HepG2 (cell line): ENCODE measurements around the gene HAGHL. TPM values are rescaled to one million over a fixed set of nuclear protein-coding genes. Genes with fewer than 3 reads are reported as not detected.

Experiments
- ATAC-seq: fragments of 200-7000 bp; cut with Tn5 transposase; 3 replicates; pipeline ENCODE4 v1.9.1; 2020; ENCODE audit warnings: mild to moderate bottlenecking, moderate library complexity
- BruUV-seq: library from RNA; stranded (reverse); fragments of 400-500 nt; replicated peaks from 2 replicates; lab custom pipeline; 2021; lab: Mats Ljungman, UMichigan
- CTCF ChIA-PET: fragments of 300-600 bp; formaldehyde crosslinking; extraction: SDS; loops from one replicate; lab custom pipeline; 2021; ENCODE audit warnings: low total read pairs, inconsistent platforms, low intra/inter-chr PET ratio; lab: Yijun Ruan, JAX
- POLR2A ChIA-PET: fragments of 350-600 bp; sonication (Branson Sonifier 250); formaldehyde crosslinking; loops from one replicate; lab custom pipeline; 2020; ENCODE audit warnings: antibody characterized with exemption, inconsistent platforms; lab: Yijun Ruan, JAX
- DNase-seq: peaks from one replicate; pipeline ENCODE4 v3.0.0-alpha.2; 2015; ENCODE audit warnings: low spot score
- FAIRE-seq: peaks from 3 replicates; lab custom pipeline; 2011; peaks lifted over from hg19 to GRCh38; lab: Jason Lieb, UNC
- H2AFZ ChIP-seq: one replicate; pipeline ENCODE4 v1.6.1; 2011; ENCODE audit warnings: low read length, inconsistent platforms
- H3K27ac ChIP-seq: fragments of 300-600 bp; 3 replicates; pipeline ENCODE4 v1.8.0; 2011; ENCODE audit warnings: mixed run types, mild to moderate bottlenecking, mixed read lengths, low read length, inconsistent platforms; ENCODE audit not compliant: insufficient read depth; ENCODE audit errors: extremely low read length
- H3K27me3 ChIP-seq, 2 experiments: fragments of 200-600 bp in 1 of 2; 2 replicates in 1 of 2; 3 replicates in 1 of 2; pipeline versions ENCODE4 v1.6.0 to v1.8.0; 2011; ENCODE audit warnings: low read length in 2 of 2, mild to moderate bottlenecking in 2 of 2, moderate library complexity in 2 of 2, inconsistent platforms in 1 of 2; ENCODE audit not compliant: insufficient read depth in 2 of 2, control insufficient read depth in 1 of 2
- H3K36me3 ChIP-seq, 2 experiments: fragments of 200-600 bp in 1 of 2; replicated peaks in 1 of 2; 2 replicates in 1 of 2; 3 replicates in 1 of 2; pipeline versions ENCODE4 v1.5.1 to v1.8.0; 2011; ENCODE audit warnings: low read length in 2 of 2, inconsistent platforms in 1 of 2; ENCODE audit not compliant: insufficient read depth in 2 of 2, control insufficient read depth in 1 of 2
- H3K4me1 ChIP-seq: 2 replicates; pipeline ENCODE4 v1.5.1; 2012; ENCODE audit warnings: low read length, inconsistent platforms; ENCODE audit not compliant: insufficient read depth
- H3K4me2 ChIP-seq: 2 replicates; pipeline ENCODE4 v1.6.0; 2011; ENCODE audit warnings: low read depth, low read length, inconsistent platforms
- H3K4me3 ChIP-seq, 3 experiments: fragments of 200-600 bp in 1 of 3; sonication (generic), shearing (Covaris generic) in 1 of 3; replicated peaks in 1 of 3; 2 replicates each; pipeline ENCODE4 v1.5.1; 2011 to 2016; ENCODE audit warnings: low read length in 3 of 3, inconsistent platforms in 2 of 3, low read depth in 2 of 3, mild to moderate bottlenecking in 2 of 3, control low read depth in 1 of 3, mixed read lengths in 1 of 3; ENCODE audit not compliant: insufficient read depth in 1 of 3
- H3K79me2 ChIP-seq: one replicate; pipeline ENCODE4 v1.6.1; 2011; ENCODE audit warnings: low read length, inconsistent platforms; ENCODE audit not compliant: insufficient read depth
- H3K9ac ChIP-seq: 2 replicates; pipeline ENCODE4 v1.6.0; 2011; ENCODE audit warnings: mild to moderate bottlenecking, low read depth, low read length, inconsistent platforms; ENCODE audit not compliant: insufficient read depth
- H3K9me3 ChIP-seq: 2 replicates; pipeline ENCODE4 v1.5.1; 2012; ENCODE audit warnings: mild to moderate bottlenecking, low read length
- H4K20me1 ChIP-seq: 2 replicates; pipeline ENCODE4 v1.6.0; 2011; ENCODE audit warnings: inconsistent platforms, mild to moderate bottlenecking, low read length, moderate library complexity; ENCODE audit not compliant: insufficient read depth
- AGO1 ChIP-seq: fragments of 200-400 bp; formaldehyde crosslinking; IDR thresholded peaks from 2 replicates; pipeline ENCODE4 v1.6.1; 2017; ENCODE audit warnings: mild to moderate bottlenecking, low read depth, low read length, moderate library complexity; ENCODE audit not compliant: poor library complexity, severe bottlenecking
- AGO2 ChIP-seq: fragments of 200-400 bp; formaldehyde crosslinking; optimal IDR thresholded peaks from 2 replicates; pipeline ENCODE3; 2017; ENCODE audit warnings: mild to moderate bottlenecking, low read depth, low read length, moderate library complexity
- POLR2G ChIP-seq: fragments of 200-400 bp; formaldehyde crosslinking; IDR thresholded peaks from 2 replicates; pipeline ENCODE4 v1.6.1; 2018; ENCODE audit warnings: mild to moderate bottlenecking, low read depth, low read length, moderate library complexity
- RBFOX2 ChIP-seq: fragments of 200-400 bp; formaldehyde crosslinking; IDR thresholded peaks from 2 replicates; pipeline ENCODE4 v1.6.1; 2017; ENCODE audit warnings: low read depth, mild to moderate bottlenecking, low read length
- SCMH1 ChIP-seq: sonication (generic); formaldehyde crosslinking; IDR thresholded peaks from 2 replicates; pipeline ENCODE4 v1.9.0; 2021; ENCODE audit warnings: missing genetic modification reagents, mild to moderate bottlenecking, borderline replicate concordance
- TCF7L2 ChIP-seq: IDR thresholded peaks from 2 replicates; pipeline ENCODE4 v1.6.1; 2011; ENCODE audit warnings: mild to moderate bottlenecking, low read depth, low read length, moderate library complexity
- TOE1 ChIP-seq: sonication (generic); formaldehyde crosslinking; IDR thresholded peaks from 2 replicates; pipeline ENCODE4 v1.4.0; 2020; ENCODE audit warnings: mild to moderate bottlenecking, missing genetic modification reagents
- ZBTB42 ChIP-seq: sonication (generic); formaldehyde crosslinking; IDR thresholded peaks from 2 replicates; pipeline ENCODE4 v1.5.0; 2020; ENCODE audit warnings: mild to moderate bottlenecking, missing genetic modification reagents
- ZNF615 ChIP-seq: sonication (generic); formaldehyde crosslinking; IDR thresholded peaks from 2 replicates; pipeline ENCODE4 v1.5.0; 2020; ENCODE audit warnings: mild to moderate bottlenecking, missing genetic modification reagents, borderline replicate concordance
- ZNF83 ChIP-seq: sonication (generic); formaldehyde crosslinking; IDR thresholded peaks from 2 replicates; pipeline ENCODE4 v1.4.0; 2020; ENCODE audit warnings: missing genetic modification reagents, mild to moderate bottlenecking, borderline replicate concordance
- WGBS: methylation state at CpG from one replicate; pipeline ENCODE4 v1.1.6; 2017; ENCODE audit warnings: low lambda C conversion rate; 5-methylcytosine and 5-hydroxymethylcytosine counted together
- in situ Hi-C: cut with HindIII; loops from 2 replicates; pipeline ENCODE4 v1.10.0; 2017; ENCODE audit warnings: low pct_unique_long_range_greater_than_20kb; ENCODE audit not compliant: extremely low pct_ligation_motif_present
- intact Hi-C: fragments of 100-400 bp; cut with micrococcal nuclease; formaldehyde crosslinking; loops from one replicate; pipeline ENCODE4 v1.10.0; 2022; ENCODE audit not compliant: unreplicated experiment
- polyA plus RNA-seq, 8 experiments: library from polyadenylated mRNA; depleted of rRNA in 3 of 8; stranded (reverse) in 7 of 8; unstranded in 1 of 8; fragments of >200 nt; fragmentation: Illumina TruSeq in 4 of 8; extraction: Trizol in 4 of 8; gene quantifications; 2 replicates each; pipeline versions ENCODE4 v1.2.1 to v1.2.3, GENCODE V29; 2011 to 2016; ENCODE audit warnings: low read depth in 4 of 8, missing spikeins in 1 of 8, mixed read lengths in 1 of 8; ENCODE audit not compliant: insufficient read depth in 1 of 8
- total RNA-seq, 5 experiments: library from RNA; depleted of rRNA; stranded (reverse); fragments of >200 nt; fragmentation: Illumina TruSeq; extraction: Trizol; gene quantifications; 2 replicates each; pipeline ENCODE4 v1.2.3, GENCODE V29; 2016; ENCODE audit warnings: low read depth in 1 of 5
- TF ChIP-seq, protein P1 (sequence below): sonication (generic); formaldehyde crosslinking; IDR thresholded peaks from 2 replicates; pipeline ENCODE4 v1.4.0; 2020; ENCODE audit warnings: missing genetic modification reagents

HAGHL gene
- total and polyA plus RNA-seq, 2 of the 13 experiments (the other 11 are each of a cell fraction or from before 2014, with no cell fraction given): 3.4 to 8.4 TPM

DNA sequence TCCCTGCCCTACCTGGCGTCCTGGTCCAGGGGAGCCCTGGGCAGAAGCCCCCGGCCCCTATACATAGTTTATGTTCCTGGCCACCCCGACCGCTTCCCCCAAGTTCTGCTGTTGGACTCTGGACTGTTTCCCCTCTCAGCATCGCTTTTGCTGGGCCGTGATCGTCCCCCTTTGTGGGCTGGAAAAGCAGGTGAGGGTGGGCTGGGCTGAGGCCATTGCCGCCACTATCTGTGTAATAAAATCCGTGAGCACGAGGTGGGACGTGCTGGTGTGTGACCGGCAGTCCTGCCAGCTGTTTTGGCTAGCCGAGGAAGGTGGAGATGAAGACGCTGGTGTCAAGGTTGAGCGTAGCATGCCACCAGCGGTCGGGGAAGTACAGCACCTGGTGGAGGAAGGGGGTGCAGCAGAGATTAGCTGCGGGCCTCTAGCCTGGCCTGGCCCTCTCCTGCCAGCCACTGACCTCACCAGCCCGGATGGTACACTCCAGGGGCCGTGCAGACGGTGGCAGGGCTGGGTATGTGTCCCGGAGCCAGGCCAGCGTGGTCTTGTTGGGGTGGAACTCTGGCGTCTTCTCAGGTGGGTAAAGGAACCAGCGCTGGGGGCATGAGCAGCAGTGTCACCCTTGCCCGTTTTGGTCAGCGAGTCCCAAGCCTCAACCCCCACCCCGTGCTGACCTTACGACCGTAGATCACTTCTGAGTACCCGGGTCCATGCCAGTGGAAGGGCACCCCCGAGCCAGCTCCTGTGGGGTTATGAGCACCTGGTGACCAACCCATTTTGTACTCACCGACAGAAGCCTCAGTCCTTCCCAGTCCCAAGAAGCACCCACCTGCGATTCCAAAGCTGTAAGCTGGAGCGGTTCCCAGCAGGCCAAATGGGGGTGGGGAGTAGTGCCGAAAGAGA lies 44.2 kb upstream of the HAGHL start (continued):
- TF ChIP-seq, protein P1, sequence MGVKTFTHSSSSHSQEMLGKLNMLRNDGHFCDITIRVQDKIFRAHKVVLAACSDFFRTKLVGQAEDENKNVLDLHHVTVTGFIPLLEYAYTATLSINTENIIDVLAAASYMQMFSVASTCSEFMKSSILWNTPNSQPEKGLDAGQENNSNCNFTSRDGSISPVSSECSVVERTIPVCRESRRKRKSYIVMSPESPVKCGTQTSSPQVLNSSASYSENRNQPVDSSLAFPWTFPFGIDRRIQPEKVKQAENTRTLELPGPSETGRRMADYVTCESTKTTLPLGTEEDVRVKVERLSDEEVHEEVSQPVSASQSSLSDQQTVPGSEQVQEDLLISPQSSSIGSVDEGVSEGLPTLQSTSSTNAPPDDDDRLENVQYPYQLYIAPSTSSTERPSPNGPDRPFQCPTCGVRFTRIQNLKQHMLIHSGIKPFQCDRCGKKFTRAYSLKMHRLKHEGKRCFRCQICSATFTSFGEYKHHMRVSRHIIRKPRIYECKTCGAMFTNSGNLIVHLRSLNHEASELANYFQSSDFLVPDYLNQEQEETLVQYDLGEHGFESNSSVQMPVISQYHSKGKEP (CRISPR knock-in tag): no peak
- no peak for TF ChIP-seq TOE1 (CRISPR knock-in tag)
- TF ChIP-seq POLR2G: peak; percentile 15; the same call in 1 of the 2 replicates
- TF ChIP-seq ZNF615 (CRISPR knock-in tag): no peak
- no peak for TF ChIP-seq TCF7L2
- no peak for TF ChIP-seq ZNF83 (CRISPR knock-in tag)
- TF ChIP-seq SCMH1 (CRISPR knock-in tag): no peak
- peak; percentile 7 for TF ChIP-seq AGO2

DNA sequence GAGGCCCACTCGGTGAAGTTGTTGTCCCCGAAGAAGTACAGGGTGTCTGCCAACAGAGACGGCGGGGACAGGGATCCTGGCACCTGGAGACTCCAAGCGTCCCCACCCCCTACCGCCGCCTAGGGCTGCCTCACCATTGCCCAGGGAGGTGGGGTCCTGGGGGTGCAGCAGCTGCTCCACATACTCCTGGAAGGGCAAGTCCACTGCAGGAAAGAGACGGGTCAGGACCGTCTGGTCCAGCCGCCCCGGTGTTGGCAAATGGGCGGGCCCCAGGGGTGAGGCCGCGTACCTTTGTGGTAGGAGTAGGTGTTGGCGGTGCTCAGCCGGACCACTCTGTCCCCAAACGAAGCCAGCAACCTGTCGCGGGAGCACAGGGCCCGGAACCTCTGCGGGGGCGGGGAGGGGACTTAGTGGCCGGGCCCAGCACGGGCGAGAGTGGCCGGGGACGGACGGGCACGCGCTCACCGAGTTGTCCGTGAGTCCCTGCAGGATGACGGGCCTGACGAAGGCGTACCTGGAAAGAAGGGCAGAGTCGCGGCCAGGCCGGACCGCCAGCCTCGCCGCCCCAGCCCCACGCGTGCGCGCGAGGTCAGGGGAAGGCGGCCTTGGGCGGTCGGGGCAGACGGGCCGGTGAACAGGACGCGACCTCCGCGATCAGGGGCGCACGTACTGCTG lies 43.4 kb upstream of the HAGHL start:
- DNase-seq (no peak), FAIRE-seq (no peak), ATAC-seq (no peak)
- peak; percentile 68 for TF ChIP-seq RBFOX2
- TF ChIP-seq ZBTB42: no peak
- peak; percentile 15 for TF ChIP-seq AGO1
- TF ChIP-seq AGO2: peak; percentile 82
- Histone ChIP-seq H3K79me2 (peaks cover 16% of the 10 kb centered on the region), H3K36me3 (peaks cover 11 to 20% of the 10 kb centered on the region in 2 experiments; a peak in 4 of 5 replicates), H2AFZ (no peak overlapping the region), H3K27me3 (no peaks in the 10 kb centered on the region; a peak in 1 of 5 replicates), H3K4me1 (peaks cover 23% of the 10 kb centered on the region), H4K20me1 (0 out of 2 replicates have a peak, but pooled peaks cover 3% of the 10 kb centered on the region), H3K27ac (no peak overlapping the region), H3K4me3 (no peak overlapping the region), H3K9me3 (no peaks in the 10 kb centered on the region), H3K4me2 (no peak overlapping the region), H3K9ac (no peak overlapping the region)
- in situ Hi-C loops (no loop called here), intact Hi-C loops (no loop called here)
- CTCF ChIA-PET: no interaction called here
- no TSS peak for BruUV-seq
- POLR2A ChIA-PET: no interaction called here
- WGBS: 96% methylated on average over 56 of the region's 57 CpGs
